WI38 (cell line): ENCODE results near the gene QKI.

Source experiments
- H3K4me3 ChIP-seq: 2 replicates; pipeline ENCODE4 v1.5.1; 2011; ENCODE audit warnings: low read depth, mild to moderate bottlenecking, control low read depth, low read length
- TF ChIP-seq, protein P1 (sequence below): IDR thresholded peaks from 2 replicates; pipeline ENCODE4 v1.5.1; 2012; ENCODE audit warnings: low read depth, mild to moderate bottlenecking, control low read depth, low read length

Gene QKI

DNA sequence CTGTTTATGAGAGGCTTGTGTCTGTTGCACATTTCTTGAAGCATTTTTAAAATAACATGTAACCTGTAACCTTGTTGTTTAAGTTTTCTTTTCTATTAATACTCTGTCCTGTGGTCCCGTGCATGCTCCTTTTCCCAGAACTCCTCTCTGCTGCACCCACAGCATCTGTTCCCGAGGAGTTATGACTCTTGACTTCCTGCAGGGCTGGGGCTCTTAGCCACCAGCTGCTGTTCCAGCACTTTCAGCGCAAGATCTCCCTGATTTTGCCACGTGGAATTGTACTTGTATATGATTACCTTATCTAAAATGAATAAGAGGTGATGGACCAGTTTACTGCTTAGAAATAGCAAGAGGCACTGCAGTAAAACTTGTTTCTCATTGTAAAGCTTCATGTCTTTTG lies 150.6 kb downstream of the QKI start:
- TF ChIP-seq, protein P1, sequence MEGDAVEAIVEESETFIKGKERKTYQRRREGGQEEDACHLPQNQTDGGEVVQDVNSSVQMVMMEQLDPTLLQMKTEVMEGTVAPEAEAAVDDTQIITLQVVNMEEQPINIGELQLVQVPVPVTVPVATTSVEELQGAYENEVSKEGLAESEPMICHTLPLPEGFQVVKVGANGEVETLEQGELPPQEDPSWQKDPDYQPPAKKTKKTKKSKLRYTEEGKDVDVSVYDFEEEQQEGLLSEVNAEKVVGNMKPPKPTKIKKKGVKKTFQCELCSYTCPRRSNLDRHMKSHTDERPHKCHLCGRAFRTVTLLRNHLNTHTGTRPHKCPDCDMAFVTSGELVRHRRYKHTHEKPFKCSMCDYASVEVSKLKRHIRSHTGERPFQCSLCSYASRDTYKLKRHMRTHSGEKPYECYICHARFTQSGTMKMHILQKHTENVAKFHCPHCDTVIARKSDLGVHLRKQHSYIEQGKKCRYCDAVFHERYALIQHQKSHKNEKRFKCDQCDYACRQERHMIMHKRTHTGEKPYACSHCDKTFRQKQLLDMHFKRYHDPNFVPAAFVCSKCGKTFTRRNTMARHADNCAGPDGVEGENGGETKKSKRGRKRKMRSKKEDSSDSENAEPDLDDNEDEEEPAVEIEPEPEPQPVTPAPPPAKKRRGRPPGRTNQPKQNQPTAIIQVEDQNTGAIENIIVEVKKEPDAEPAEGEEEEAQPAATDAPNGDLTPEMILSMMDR, result no peak
- H3K4me3 ChIP-seq, result no peak overlapping the region

DNA sequence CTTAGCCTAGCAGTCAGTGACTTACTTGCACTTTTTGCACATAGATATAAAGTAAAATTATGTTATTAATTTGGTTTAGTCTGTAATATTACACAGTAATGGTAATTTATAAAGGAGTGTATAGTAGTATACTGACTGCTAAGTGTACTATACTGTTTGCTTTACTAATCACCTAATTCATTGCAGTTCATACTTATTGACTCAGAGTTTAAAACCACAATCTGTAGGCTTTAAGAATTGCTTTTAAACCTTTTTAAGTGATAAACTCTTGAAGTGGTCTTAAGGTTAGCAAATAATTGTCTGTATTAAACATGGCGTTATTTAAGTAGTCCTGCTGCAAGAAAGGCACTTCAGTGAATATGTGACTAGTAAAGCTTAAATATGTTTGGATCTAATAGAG lies 151.5 kb downstream of the QKI start:
- H3K4me3 ChIP-seq, result no peak overlapping the region
- TF ChIP-seq, protein P1, result no peak

DNA sequence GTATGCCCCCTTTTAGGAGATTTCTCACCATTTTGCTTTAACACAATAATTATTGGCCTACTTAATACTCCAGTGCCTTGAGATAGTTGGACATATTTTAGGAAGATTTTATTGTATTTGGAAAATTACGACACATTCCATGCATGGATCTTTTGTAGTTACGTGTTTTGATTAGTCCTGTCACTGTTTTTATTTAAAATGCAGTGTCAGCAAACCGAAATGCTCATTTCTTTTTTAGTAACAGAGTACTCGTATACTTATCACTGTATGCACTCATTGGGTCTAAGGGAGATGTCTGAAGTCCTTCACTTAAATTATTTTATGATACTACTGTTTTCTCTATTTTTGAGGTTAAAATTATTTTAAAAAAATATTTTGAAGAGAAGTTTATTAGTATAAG lies 153.8 kb downstream of the QKI start:
- TF ChIP-seq, protein P1, result no peak
- H3K4me3 ChIP-seq, result no peak overlapping the region

DNA sequence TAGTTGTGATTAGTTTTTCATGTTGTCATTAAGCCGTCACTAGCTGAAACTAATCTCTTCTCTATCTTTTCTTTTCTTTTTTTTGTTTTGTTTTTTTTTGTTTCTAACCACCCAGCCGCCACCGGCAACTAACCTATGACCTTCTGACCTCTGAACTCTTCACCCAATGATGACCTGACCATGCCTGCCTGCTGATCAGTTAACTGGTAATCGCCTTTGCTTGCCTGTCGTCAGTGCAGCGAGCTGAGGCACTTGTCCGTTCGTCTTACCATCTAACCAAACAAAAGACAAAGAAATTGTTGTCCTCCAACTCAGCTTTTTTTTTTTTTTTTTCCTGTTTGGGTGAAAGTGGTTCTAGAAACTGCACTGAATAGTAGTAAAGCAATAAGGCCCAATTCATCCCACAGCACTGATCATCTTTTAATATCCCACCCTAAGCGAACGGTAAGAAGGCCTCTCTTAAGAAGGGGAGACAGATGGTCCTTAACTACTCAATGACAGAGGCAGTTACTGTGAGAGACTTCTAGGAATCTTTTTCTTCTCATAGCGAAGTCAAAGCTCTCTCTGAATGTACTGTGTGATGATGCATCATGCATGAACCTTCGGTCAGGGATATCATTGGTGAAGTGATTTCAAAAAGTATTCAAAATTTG lies 156.2 kb downstream of the QKI start:
- H3K4me3 ChIP-seq, result no peak overlapping the region
- TF ChIP-seq, protein P1, result no peak

- TF ChIP-seq, protein P1, result no peak
- no peak overlapping the region for H3K4me3 ChIP-seq
Observed at GRCh38 chr6:163571730-163572129, 157.2 kb downstream of the QKI start.

GRCh38 chr6:163572612-163573011 lies 158.1 kb downstream of the QKI start:
- TF ChIP-seq, protein P1, result no peak

GRCh38 chr6:163573503-163574179 lies 159.1 kb downstream of the QKI start:
- H3K4me3 ChIP-seq, result no peak overlapping the region
- TF ChIP-seq, protein P1, result no peak

More at GRCh38 chr6:163572612-163573011, 158.1 kb downstream of the QKI start:
- H3K4me3 ChIP-seq, result no peak overlapping the region
